ENCODE data around the gene RASGRP2. TPM values are rescaled to one million over a fixed set of nuclear protein-coding genes. Genes with fewer than 3 reads are reported as not detected.

RASGRP2 gene
- total and polyA plus RNA-seq, 2 experiments from 2014 or later = 30.1 to 50.4 TPM

- DNase-seq (ENCODE audit: low spot score) = no peak
- no peak overlapping the region for H3K4me2 ChIP-seq
- H3K9me2 ChIP-seq (ENCODE audit: insufficient read depth) = no peaks in the 10 kb centered on the region
- Mint-ChIP-seq H3K4me1 (peaks cover 48% of the 10 kb centered on the region), H3K9me3 (no peaks in the 10 kb centered on the region), H3K4me3 (no peak overlapping the region; the same call in 2 of the 3 replicates), H3K36me3 (ENCODE audit: low read depth) (peaks cover 96% of the 10 kb centered on the region), H3K27ac (no peak overlapping the region), H3K27me3 (ENCODE audit: insufficient read depth, low read depth, poor library complexity) (peaks cover 27% of the 10 kb centered on the region)
- H3K4me1 ChIP-seq (ENCODE audit: insufficient read depth) = peaks cover 25% of the 10 kb centered on the region
- peaks cover 73% of the 10 kb centered on the region for H4K20me1 ChIP-seq (replicated peaks; ENCODE audit: insufficient read depth)
- peaks cover 81% of the 10 kb centered on the region for H3F3A ChIP-seq (replicated peaks; ENCODE audit: low read depth)
- no peak for TF ChIP-seq ZNF331 (CRISPR knock-in tag; IDR thresholded peaks at IDR 0.05; ENCODE audit: low read depth)
- TF ChIP-seq CTCF (conservative IDR thresholded peaks at IDR 0.05; ENCODE audit: low read depth in 2 of 2) = no peak
- TF ChIP-seq NANOG (IDR thresholded peaks at IDR 0.05; ENCODE audit: borderline replicate concordance) = no peak
- TF ChIP-seq REST (IDR thresholded peaks at IDR 0.05; ENCODE audit: unreplicated experiment) = no peak
- no peak for TF ChIP-seq EZH2phosphoT487 (IDR thresholded peaks at IDR 0.05; ENCODE audit: unreplicated experiment)
- no peak for TF ChIP-seq ZNF114 (CRISPR knock-in tag; IDR thresholded peaks at IDR 0.05)
- TF ChIP-seq, protein P1, sequence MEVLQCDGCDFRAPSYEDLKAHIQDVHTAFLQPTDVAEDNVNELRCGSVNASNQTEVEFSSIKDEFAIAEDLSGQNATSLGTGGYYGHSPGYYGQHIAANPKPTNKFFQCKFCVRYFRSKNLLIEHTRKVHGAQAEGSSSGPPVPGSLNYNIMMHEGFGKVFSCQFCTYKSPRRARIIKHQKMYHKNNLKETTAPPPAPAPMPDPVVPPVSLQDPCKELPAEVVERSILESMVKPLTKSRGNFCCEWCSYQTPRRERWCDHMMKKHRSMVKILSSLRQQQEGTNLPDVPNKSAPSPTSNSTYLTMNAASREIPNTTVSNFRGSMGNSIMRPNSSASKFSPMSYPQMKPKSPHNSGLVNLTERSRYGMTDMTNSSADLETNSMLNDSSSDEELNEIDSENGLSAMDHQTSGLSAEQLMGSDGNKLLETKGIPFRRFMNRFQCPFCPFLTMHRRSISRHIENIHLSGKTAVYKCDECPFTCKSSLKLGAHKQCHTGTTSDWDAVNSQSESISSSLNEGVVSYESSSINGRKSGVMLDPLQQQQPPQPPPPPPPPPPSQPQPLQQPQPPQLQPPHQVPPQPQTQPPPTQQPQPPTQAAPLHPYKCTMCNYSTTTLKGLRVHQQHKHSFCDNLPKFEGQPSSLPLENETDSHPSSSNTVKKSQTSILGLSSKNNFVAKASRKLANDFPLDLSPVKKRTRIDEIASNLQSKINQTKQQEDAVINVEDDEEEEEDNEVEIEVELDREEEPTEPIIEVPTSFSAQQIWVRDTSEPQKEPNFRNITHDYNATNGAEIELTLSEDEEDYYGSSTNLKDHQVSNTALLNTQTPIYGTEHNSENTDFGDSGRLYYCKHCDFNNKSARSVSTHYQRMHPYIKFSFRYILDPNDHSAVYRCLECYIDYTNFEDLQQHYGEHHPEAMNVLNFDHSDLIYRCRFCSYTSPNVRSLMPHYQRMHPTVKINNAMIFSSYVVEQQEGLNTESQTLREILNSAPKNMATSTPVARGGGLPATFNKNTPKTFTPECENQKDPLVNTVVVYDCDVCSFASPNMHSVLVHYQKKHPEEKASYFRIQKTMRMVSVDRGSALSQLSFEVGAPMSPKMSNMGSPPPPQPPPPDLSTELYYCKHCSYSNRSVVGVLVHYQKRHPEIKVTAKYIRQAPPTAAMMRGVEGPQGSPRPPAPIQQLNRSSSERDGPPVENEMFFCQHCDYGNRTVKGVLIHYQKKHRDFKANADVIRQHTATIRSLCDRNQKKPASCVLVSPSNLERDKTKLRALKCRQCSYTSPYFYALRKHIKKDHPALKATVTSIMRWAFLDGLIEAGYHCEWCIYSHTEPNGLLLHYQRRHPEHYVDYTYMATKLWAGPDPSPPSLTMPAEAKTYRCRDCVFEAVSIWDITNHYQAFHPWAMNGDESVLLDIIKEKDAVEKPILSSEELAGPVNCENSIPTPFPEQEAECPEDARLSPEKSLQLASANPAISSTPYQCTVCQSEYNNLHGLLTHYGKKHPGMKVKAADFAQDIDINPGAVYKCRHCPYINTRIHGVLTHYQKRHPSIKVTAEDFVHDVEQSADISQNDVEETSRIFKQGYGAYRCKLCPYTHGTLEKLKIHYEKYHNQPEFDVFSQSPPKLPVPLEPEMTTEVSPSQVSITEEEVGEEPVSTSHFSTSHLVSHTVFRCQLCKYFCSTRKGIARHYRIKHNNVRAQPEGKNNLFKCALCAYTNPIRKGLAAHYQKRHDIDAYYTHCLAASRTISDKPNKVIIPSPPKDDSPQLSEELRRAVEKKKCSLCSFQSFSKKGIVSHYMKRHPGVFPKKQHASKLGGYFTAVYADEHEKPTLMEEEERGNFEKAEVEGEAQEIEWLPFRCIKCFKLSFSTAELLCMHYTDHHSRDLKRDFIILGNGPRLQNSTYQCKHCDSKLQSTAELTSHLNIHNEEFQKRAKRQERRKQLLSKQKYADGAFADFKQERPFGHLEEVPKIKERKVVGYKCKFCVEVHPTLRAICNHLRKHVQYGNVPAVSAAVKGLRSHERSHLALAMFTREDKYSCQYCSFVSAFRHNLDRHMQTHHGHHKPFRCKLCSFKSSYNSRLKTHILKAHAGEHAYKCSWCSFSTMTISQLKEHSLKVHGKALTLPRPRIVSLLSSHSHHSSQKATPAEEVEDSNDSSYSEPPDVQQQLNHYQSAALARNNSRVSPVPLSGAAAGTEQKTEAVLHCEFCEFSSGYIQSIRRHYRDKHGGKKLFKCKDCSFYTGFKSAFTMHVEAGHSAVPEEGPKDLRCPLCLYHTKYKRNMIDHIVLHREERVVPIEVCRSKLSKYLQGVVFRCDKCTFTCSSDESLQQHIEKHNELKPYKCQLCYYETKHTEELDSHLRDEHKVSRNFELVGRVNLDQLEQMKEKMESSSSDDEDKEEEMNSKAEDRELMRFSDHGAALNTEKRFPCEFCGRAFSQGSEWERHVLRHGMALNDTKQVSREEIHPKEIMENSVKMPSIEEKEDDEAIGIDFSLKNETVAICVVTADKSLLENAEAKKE (CRISPR knock-in tag; IDR thresholded peaks at IDR 0.05) = no peak
- TF ChIP-seq CREB1 (CRISPR knock-in tag; IDR thresholded peaks at IDR 0.05; ENCODE audit: low read depth) = no peak
- TF ChIP-seq STAT1 (IDR thresholded peaks at IDR 0.05; ENCODE audit: unreplicated experiment) = no peak
- no peaks in the 10 kb centered on the region for H3K27me3 ChIP-seq (ENCODE audit: insufficient read depth)
- H3K36me3 ChIP-seq (ENCODE audit: insufficient read depth) = peaks cover 72% of the 10 kb centered on the region
- no peak overlapping the region for H2AFZ ChIP-seq
- peaks cover 55% of the 10 kb centered on the region for H3K79me2 ChIP-seq (replicated peaks; ENCODE audit: insufficient read depth)
- H3K4me3 ChIP-seq = no peak overlapping the region
- peak overlapping the region; percentile 74 for H3K27ac ChIP-seq (ENCODE audit: low read depth)
- no peak for ATAC-seq
Measured at GRCh38 chr11:64768300-64768694, 24.4 kb upstream of the RASGRP2 start.

Data from GM23338 (cell line).